Stomach (tissue), 9 donors: Measurements from ENCODE around the gene NPTN. TPM values are rescaled to one million over a fixed set of nuclear protein-coding genes. Genes with fewer than 3 reads are reported as not detected.
A peak's percentile ranks its signal among the peaks of the same experiment; 100 is the strongest.

Source experiments
- DNase-seq, 2 donors: peaks; one replicate each; pipeline versions ENCODE4 v3.0.0 to v3.0.0-alpha.2; 2013 to 2019
- H3K27ac ChIP-seq, 5 donors: fragments of 200-600 bp in 4 of 5; sonication (generic) in 4 of 5; one replicate each; pipeline ENCODE4 v1.5.1; 2013 to 2019; ENCODE audit warnings: mild to moderate bottlenecking in 1 of 5, moderate library complexity in 1 of 5
- H3K27me3 ChIP-seq, 3 donors: fragments of 200-600 bp; sonication (generic); one replicate each; pipeline ENCODE4 v1.5.1; 2017 to 2019; ENCODE audit warnings: mixed run types in 1 of 3
- H3K36me3 ChIP-seq, 4 donors: fragments of 200-600 bp; sonication (generic); 1 replicate in 3 of 4; 2 replicates in 1 of 4; pipeline ENCODE4 v1.5.1; 2016 to 2019
- H3K4me1 ChIP-seq, 4 donors: fragments of 200-600 bp; sonication (generic); one replicate each; pipeline ENCODE4 v1.5.1; 2016 to 2019
- H3K4me3 ChIP-seq, 4 donors: fragments of 200-600 bp; sonication (generic) in 3 of 4; one replicate each; pipeline ENCODE4 v1.5.1; 2016 to 2019; ENCODE audit warnings: mild to moderate bottlenecking in 1 of 4
- H3K9me3 ChIP-seq, 4 donors: fragments of 200-600 bp; sonication (generic); one replicate each; pipeline ENCODE4 v1.5.1; 2016 to 2019
- CTCF ChIP-seq, 7 experiments: fragments of 450-650 bp in 4 of 7; fragments of 200-600 bp in 3 of 7; sonication (generic) in 3 of 7; IDR thresholded peaks; one replicate each; pipeline ENCODE4 v1.5.1; 2016 to 2019; ENCODE audit warnings: antibody characterized with exemption in 7 of 7, control low read depth in 2 of 7, mild to moderate bottlenecking in 1 of 7
- EP300 ChIP-seq: sonication (generic); formaldehyde crosslinking; IDR thresholded peaks from one replicate; pipeline ENCODE4 v1.6.1; 2017; ENCODE audit warnings: antibody characterized with exemption
- POLR2A ChIP-seq, 4 donors: fragments of 450-650 bp; IDR thresholded peaks; one replicate each; pipeline ENCODE4 v1.6.1; 2016; ENCODE audit warnings: antibody characterized with exemption in 4 of 4, control low read depth in 2 of 4, mild to moderate bottlenecking in 1 of 4, moderate library complexity in 1 of 4
- POLR2AphosphoS5 ChIP-seq, 3 donors: sonication (generic); formaldehyde crosslinking; IDR thresholded peaks; one replicate each; pipeline ENCODE4 v1.6.1; 2016; ENCODE audit warnings: antibody characterized with exemption in 3 of 3
- WGBS, 5 donors: extraction: QIAGEN DNeasy Blood & Tissue Kit in 3 of 5; methylation state at CpG; one replicate each; pipeline versions ENCODE4 v1.1.5 to v1.1.7; 2013 to 2018; 5-methylcytosine and 5-hydroxymethylcytosine counted together
- intact Hi-C: fragments of 100-400 bp; cut with DNase I; formaldehyde crosslinking; loops from one replicate; pipeline ENCODE4 v1.15.1; 2023; ENCODE audit warnings: low total_unique reads
- polyA plus RNA-seq, 3 donors: library from polyadenylated mRNA; stranded (reverse); fragments of 200-250 nt; gene quantifications; one replicate each; pipeline ENCODE4 v1.2.3, GENCODE V29; 2013
- total RNA-seq, 5 donors: library from RNA; depleted of rRNA; stranded (reverse); fragments of >200 nt; gene quantifications; one replicate each; pipeline versions ENCODE4 v1.1.0 to v1.2.3, GENCODE V29; 2014 to 2016
- donor health status: healthy with polysubstance abuse.
- donor health status: Bipolar disorder and iron deficiency.
- donor health status: healthy.

The NPTN gene
- total and polyA plus RNA-seq, 8 donors: 41.4 to 228 (median 96.2) TPM

GRCh38 chr15:73518180-73518862 lies 114.9 kb downstream of the NPTN start:
- intact Hi-C loops: no loop called here
- Histone ChIP-seq H3K4me3 (no peak overlapping the region), H3K4me1 (no peaks in the 10 kb centered on the region), H3K36me3 (no peaks in the 10 kb centered on the region), H3K9me3 (no peaks in the 10 kb centered on the region), H3K27me3 (no peaks in the 10 kb centered on the region), H3K27ac (no peak overlapping the region)
- no peak for DNase-seq
- WGBS, 5 donors: 49 to 59% (median 57%) methylated on average over 3 of the region's 3 CpGs
- no peak for TF ChIP-seq POLR2AphosphoS5 (IDR thresholded peaks at IDR 0.05)
- no peak for TF ChIP-seq POLR2A (IDR thresholded peaks at IDR 0.05)

GRCh38 chr15:73517566-73517965 lies 115.6 kb downstream of the NPTN start:
- Histone ChIP-seq H3K36me3 (no peaks in the 10 kb centered on the region), H3K27ac (no peak overlapping the region), H3K9me3 (no peaks in the 10 kb centered on the region), H3K27me3 (no peaks in the 10 kb centered on the region), H3K4me3 (no peak overlapping the region), H3K4me1 (no peaks in the 10 kb centered on the region)
- 84 to 92% (median 90%) methylated on average over 2 of the region's 2 CpGs for WGBS, 5 donors
- no peak for DNase-seq
- intact Hi-C loops: no loop called here
- no peak for TF ChIP-seq EP300

- no peak for TF ChIP-seq CTCF (IDR thresholded peaks at IDR 0.05)
- TF ChIP-seq EP300: no peak
- no peak for TF ChIP-seq POLR2AphosphoS5 (IDR thresholded peaks at IDR 0.05)
- TF ChIP-seq POLR2A (IDR thresholded peaks at IDR 0.05): no peak
- Histone ChIP-seq H3K9me3 (no peaks in the 10 kb centered on the region), H3K27me3 (no peaks in the 10 kb centered on the region), H3K4me1 (no peaks in the 10 kb centered on the region), H3K36me3 (no peaks in the 10 kb centered on the region), H3K4me3 (no peak overlapping the region), H3K27ac (no peak overlapping the region)
- intact Hi-C loops: no loop called here
- DNase-seq: peak in 1 of 2 donors; percentile 19
- 76 to 89% (median 80%) methylated on average over 1 of the region's 1 CpG for WGBS, 5 donors
Measured at GRCh38 chr15:73515527-73515926, 117.7 kb downstream of the NPTN start.

Other genes with a start within 250 kb of the NPTN start
- not detected for gene REC114, start 190.2 kb downstream of the NPTN start, total RNA-seq
- gene REC114, start 190.2 kb downstream of the NPTN start, polyA plus RNA-seq: not detected
- gene CD276, start 51.0 kb upstream of the NPTN start, total RNA-seq: 100 to 1,000 TPM in 1 of 5 donors, 10 to 100 TPM in 4; 24.4 to 185 (median 34.4) TPM
- 10 to 100 TPM; 10.4 to 33.9 (median 19.3) TPM for gene CD276, start 51.0 kb upstream of the NPTN start, polyA plus RNA-seq
- 10 to 100 TPM in 2 of 5 donors, 1 to 10 TPM in 2, under 1 TPM in 1; 0.14 to 39.7 (median 9.3) TPM for gene INSYN1, start 120.0 kb upstream of the NPTN start, total RNA-seq
- 10 to 100 TPM in 1 of 3 donors, 1 to 10 TPM in 2; 2.0 to 11.3 (median 5.6) TPM for gene INSYN1, start 120.0 kb upstream of the NPTN start, polyA plus RNA-seq
- gene TBC1D21, start 240.2 kb upstream of the NPTN start, total RNA-seq: not detected
- not detected for gene TBC1D21, start 240.2 kb upstream of the NPTN start, polyA plus RNA-seq